Anterior cingulate cortex (tissue), 58 donors: ENCODE data around the gene LRCH3.
"Not testable (repeated sequence)": the region's sequence is repeated elsewhere in the genome, so short reads cannot be mapped to it uniquely, and the experiment has no call there.

Experiments used
- DNase-seq, 58 donors: peaks; one replicate each; lab custom pipeline; 2025; lab: John Stamatoyannopoulos, UW

LRCH3 gene

GRCh38 chr3:197881270-197881969 lies 90.4 kb downstream of the LRCH3 start:
- DNase-seq: no peak

GRCh38 chr3:197881970-197882338 lies 90.9 kb downstream of the LRCH3 start:
- DNase-seq: no peak

GRCh38 chr3:197882586-197882985 lies 91.5 kb downstream of the LRCH3 start:
- DNase-seq: no peak

GRCh38 chr3:197883541-197883940 lies 92.5 kb downstream of the LRCH3 start:
- DNase-seq: peak in 4 of 58 donors; percentile 7 to 51 (median 14)

- DNase-seq: not testable (repeated sequence)
Observed at GRCh38 chr3:197884330-197884729, 93.3 kb downstream of the LRCH3 start.

GRCh38 chr3:197886052-197886451 lies 95.0 kb downstream of the LRCH3 start:
- not testable (repeated sequence) for DNase-seq

- not testable (repeated sequence) for DNase-seq
Observed at GRCh38 chr3:197887430-197888053, 96.5 kb downstream of the LRCH3 start.

GRCh38 chr3:197888511-197888910 lies 97.5 kb downstream of the LRCH3 start:
- no peak for DNase-seq

- DNase-seq: no peak
Observed at GRCh38 chr3:197889204-197889930, 98.3 kb downstream of the LRCH3 start.

GRCh38 chr3:197890693-197891092 lies 99.6 kb downstream of the LRCH3 start:
- no peak for DNase-seq

- DNase-seq: no peak
Observed at GRCh38 chr3:197892162-197892561, 101.1 kb downstream of the LRCH3 start.

- no peak for DNase-seq
Observed at GRCh38 chr3:197896421-197896820, 105.4 kb downstream of the LRCH3 start.

GRCh38 chr3:197899833-197900478 lies 108.9 kb downstream of the LRCH3 start:
- DNase-seq: peak in 1 of 58 donors; percentile 22

GRCh38 chr3:197901626-197902025 lies 110.6 kb downstream of the LRCH3 start:
- no peak for DNase-seq

GRCh38 chr3:197906023-197906849 lies 115.2 kb downstream of the LRCH3 start:
- DNase-seq: peak in 56 of 58 donors; percentile 4 to 86 (median 64)

- DNase-seq: no peak
Observed at GRCh38 chr3:197906850-197907187, 115.8 kb downstream of the LRCH3 start.

GRCh38 chr3:197907196-197907595 lies 116.1 kb downstream of the LRCH3 start:
- no peak for DNase-seq

- DNase-seq: not testable (repeated sequence)
Observed at GRCh38 chr3:197908550-197908949, 117.5 kb downstream of the LRCH3 start.

GRCh38 chr3:197908957-197909701 lies 118.1 kb downstream of the LRCH3 start:
- DNase-seq: no peak
